ENCODE measurements around the gene TMEM135.
"Not testable (repeated sequence)": the region's sequence is repeated elsewhere in the genome, so short reads cannot be mapped to it uniquely, and the experiment has no call there.

Gene TMEM135

DNA sequence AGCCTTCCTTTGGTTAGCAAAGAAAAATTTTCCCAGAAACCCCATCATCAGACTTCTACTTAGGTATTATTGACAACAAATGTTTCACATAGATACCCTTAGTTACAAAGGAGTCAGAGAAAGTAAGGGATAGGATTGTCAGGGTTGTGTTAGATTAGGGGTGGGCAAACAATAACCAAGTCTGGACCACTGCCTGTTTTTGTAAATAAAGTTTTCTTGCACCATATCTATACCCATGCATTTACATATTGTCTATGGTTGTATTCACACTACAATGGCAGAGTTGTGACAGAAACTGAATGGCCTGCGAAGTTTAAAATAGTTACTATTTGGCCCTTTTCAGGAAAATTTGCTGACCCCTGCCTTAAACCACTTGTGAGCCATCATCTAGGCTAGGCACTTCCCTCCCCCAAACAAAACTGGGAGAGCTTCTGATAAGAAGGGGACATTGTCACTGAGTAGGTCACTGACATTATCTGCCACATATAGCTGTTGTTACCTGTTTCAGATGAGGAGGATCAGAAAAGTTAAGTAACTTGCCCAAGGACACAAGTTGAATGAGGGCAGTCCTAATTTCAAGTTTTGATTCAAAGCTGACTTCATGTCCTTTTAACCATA, 40.7 kb upstream of the TMEM135 start:
- H3K4me3 ChIP-seq (ENCODE audit: low read depth, low read length): no peak overlapping the region
- TF ChIP-seq, protein P1, sequence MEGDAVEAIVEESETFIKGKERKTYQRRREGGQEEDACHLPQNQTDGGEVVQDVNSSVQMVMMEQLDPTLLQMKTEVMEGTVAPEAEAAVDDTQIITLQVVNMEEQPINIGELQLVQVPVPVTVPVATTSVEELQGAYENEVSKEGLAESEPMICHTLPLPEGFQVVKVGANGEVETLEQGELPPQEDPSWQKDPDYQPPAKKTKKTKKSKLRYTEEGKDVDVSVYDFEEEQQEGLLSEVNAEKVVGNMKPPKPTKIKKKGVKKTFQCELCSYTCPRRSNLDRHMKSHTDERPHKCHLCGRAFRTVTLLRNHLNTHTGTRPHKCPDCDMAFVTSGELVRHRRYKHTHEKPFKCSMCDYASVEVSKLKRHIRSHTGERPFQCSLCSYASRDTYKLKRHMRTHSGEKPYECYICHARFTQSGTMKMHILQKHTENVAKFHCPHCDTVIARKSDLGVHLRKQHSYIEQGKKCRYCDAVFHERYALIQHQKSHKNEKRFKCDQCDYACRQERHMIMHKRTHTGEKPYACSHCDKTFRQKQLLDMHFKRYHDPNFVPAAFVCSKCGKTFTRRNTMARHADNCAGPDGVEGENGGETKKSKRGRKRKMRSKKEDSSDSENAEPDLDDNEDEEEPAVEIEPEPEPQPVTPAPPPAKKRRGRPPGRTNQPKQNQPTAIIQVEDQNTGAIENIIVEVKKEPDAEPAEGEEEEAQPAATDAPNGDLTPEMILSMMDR (IDR thresholded peaks at IDR 0.05; ENCODE audit: control insufficient read depth, extremely low read depth, insufficient read depth): no peak
- no peak for DNase-seq (ENCODE audit: low read depth)

DNA sequence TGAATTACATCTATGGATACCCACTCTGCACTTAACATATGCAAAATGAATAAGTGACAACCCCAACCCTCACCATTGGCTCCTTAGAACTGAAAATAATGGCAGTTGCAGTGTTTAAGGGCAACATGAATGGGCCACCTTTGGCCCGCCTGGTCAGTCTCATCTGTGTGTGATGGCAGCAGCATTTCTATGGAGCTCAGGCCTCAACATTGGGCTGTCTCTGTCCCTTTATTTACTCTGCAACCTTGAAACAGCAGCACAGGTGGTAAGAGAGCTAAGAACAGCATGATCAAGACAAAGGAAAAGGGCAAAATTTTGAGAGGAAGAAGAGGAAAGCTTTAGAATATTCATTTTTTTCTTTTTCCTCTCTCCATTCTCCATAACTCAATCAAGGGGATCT, 38.3 kb upstream of the TMEM135 start:
- TF ChIP-seq, protein P1 (IDR thresholded peaks at IDR 0.05; ENCODE audit: control insufficient read depth, extremely low read depth, insufficient read depth): no peak

DNA sequence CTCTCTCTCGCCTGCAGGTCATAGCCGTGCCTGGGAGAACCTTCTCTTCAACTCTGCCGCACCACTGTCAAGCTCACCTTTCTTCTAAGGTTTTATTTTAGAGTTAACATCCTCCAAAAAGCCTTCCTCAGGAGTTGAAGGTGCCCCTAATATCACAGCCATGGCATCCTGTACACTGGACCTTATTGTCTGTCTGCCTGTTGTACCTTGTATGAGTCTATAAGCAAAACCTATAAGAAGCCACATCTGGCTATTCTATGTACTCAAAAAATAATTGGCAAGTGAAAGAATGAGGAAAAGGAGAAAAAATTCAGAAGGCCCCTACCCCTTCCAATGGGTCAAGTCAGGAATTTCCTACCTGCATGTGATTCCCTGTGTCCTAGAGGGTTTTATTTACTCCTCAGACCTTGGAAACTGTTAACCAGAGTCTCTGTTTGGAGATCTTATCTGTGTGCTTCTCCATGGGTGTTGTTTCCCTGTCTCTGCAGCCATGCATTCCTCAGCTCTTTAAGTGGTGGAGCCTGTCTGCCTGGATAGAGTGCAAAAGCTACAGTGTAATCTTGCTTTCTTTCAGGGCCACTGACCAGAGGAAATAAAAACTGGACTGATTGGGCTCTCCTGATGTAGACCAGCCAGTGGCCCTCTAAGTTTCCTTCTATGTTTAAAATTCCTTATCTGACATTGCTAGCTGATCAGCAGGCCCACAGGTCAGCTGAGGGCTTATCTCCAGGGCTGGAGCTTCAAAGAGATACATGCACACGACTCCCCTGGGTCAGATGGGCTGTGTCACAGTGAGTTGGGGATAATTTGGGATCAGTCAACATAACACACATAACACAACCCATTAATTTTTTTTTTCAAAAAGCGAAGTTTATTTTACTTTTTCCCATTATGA, 37.6 kb upstream of the TMEM135 start:
- peak; percentile 98 for DNase-seq (ENCODE audit: low read depth)
- no peak overlapping the region for H3K4me3 ChIP-seq (ENCODE audit: low read depth, low read length)
- TF ChIP-seq, protein P1 (IDR thresholded peaks at IDR 0.05; ENCODE audit: control insufficient read depth, extremely low read depth, insufficient read depth): no peak

More for the DNA sequence above, 38.3 kb upstream of the TMEM135 start:
- no peak overlapping the region for H3K4me3 ChIP-seq (ENCODE audit: low read depth, low read length)
- no peak for DNase-seq (ENCODE audit: low read depth)

DNA sequence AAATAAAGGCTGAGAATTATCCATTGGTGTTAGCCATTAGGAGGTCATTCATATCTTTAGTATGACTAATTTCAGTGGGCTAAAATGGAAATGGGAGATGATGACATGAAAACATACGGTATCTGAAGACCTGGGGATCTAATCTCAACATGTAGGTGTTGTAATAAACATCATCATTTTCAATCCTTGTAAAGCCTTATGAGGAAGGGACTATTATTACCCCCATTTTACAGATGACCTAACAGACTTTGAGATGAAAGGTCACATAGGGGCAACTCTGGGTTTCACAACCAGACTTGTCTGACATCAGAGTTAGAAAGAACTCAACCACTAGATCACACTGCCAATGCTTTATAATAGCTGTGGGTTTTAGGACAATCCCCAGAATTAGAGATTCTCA, 34.8 kb upstream of the TMEM135 start:
- no peak for DNase-seq (ENCODE audit: low read depth)
- TF ChIP-seq, protein P1 (IDR thresholded peaks at IDR 0.05; ENCODE audit: control insufficient read depth, extremely low read depth, insufficient read depth): no peak
- no peak overlapping the region for H3K4me3 ChIP-seq (ENCODE audit: low read depth, low read length)

DNA sequence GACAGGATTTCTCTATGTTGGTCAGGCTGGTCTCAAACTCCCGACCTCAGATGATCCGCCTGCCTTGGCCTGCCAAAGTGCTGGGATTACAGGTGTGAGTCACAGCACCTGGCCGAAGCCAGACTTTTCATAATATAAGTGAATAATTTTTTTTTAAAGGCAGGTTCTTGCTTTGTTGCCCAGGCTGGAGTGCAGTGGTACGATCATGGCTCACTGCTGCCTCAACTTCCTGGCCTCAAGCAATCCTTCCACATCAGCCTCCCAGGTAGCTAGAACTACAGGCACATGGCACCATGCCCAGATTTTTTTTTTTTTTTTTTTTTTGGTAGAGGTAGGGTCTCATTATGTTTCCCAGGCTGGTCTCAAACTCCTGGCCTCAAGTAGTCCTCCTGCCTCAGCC, 33.5 kb upstream of the TMEM135 start:
- not testable (repeated sequence) for H3K4me3 ChIP-seq (ENCODE audit: low read depth, low read length); DNase-seq (ENCODE audit: low read depth)

DNA sequence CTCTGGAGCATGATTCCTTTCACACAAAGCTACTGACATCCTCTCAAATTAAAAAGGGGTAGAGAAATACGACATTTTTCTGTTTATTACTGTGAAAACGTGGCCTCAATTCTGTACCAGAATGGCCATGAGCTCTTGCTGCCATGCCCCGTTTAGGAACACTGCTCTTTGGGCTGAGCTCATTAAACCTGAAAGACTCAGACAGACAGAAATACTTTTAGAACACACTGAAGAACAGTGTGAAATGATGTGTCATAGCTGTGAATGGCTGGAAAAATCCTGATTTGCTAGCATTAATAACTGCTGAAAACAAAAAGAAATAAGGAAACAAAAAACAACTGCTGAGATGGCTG, 32.2 kb upstream of the TMEM135 start:
- DNase-seq (ENCODE audit: low read depth): no peak
- H3K4me3 ChIP-seq (ENCODE audit: low read depth, low read length): peak overlapping the region; percentile 24; the same call in 1 of the 2 replicates
- TF ChIP-seq, protein P1 (IDR thresholded peaks at IDR 0.05; ENCODE audit: control insufficient read depth, extremely low read depth, insufficient read depth): no peak

DNA sequence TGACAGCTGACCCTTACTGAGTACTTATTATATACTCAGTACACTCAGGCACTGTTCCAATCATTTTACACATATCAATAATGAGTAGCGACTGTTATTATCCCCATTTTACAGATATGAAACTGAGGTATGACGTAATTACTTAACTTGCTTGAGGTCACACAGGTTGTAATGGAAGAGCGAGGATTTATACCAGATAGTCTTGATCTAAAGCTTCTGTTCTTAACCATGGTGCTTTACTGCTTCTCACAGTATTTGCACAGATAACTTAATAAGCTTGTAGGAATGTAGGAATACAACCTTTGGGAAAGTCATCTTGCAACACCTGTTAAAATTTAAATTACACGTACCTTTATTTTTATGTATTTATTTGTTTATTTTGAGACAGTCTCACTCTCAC, 31.7 kb upstream of the TMEM135 start:
- peak overlapping the region; percentile 24; the same call in 1 of the 2 replicates for H3K4me3 ChIP-seq (ENCODE audit: low read depth, low read length)
- DNase-seq (ENCODE audit: low read depth): peak; percentile 77
- TF ChIP-seq, protein P1 (IDR thresholded peaks at IDR 0.05; ENCODE audit: control insufficient read depth, extremely low read depth, insufficient read depth): no peak
